PC-9 (cell line): Measurements from ENCODE around the gene QSER1. TPM values are rescaled to one million over a fixed set of nuclear protein-coding genes. Genes with fewer than 3 reads are reported as not detected.
A peak's percentile ranks its signal among the peaks of the same experiment; 100 is the strongest.
"Not testable (repeated sequence)": the region's sequence is repeated elsewhere in the genome, so short reads cannot be mapped to it uniquely, and the experiment has no call there.

Source experiments
- BruUV-seq: library from RNA; stranded (reverse); fragments of 400-500 nt; replicated peaks from 2 replicates; lab custom pipeline; 2021; lab: Mats Ljungman, UMichigan
- CTCF ChIA-PET: fragments of 300-600 bp; sonication (Branson Sonifier 250); formaldehyde crosslinking; loops from one replicate; lab custom pipeline; 2022; ENCODE audit warnings: antibody characterized with exemption; lab: Charles Lee
- POLR2A ChIA-PET: fragments of 300-600 bp; sonication (Branson Sonifier 250); formaldehyde crosslinking; loops from one replicate; lab custom pipeline; 2022; ENCODE audit warnings: antibody characterized with exemption; ENCODE audit not compliant: unreplicated experiment; lab: Charles Lee
- DNase-seq, 2 experiments: peaks; one replicate each; pipeline versions ENCODE4 v3.0.0 to v3.0.0-alpha.2; 2015 to 2022; ENCODE audit warnings: mixed read lengths in 1 of 2
- H2AFZ ChIP-seq: fragments of 200-600 bp; sonication (generic); 2 replicates; pipeline ENCODE4 v1.8.1; 2017; ENCODE audit warnings: antibody characterized with exemption
- H3F3A ChIP-seq: fragments of 200-600 bp; sonication (generic); 2 replicates; pipeline ENCODE4 v1.8.1; 2017; ENCODE audit warnings: antibody characterized with exemption, mild to moderate bottlenecking, low read depth; ENCODE audit not compliant: insufficient read depth
- H3K27ac ChIP-seq: fragments of 200-600 bp; sonication (generic); 2 replicates; pipeline ENCODE4 v1.6.1; 2016; ENCODE audit warnings: mixed run types
- H3K27me3 ChIP-seq: fragments of 200-600 bp; sonication (generic); 2 replicates; pipeline ENCODE4 v1.6.1; 2016; ENCODE audit warnings: low read depth, mixed run types; ENCODE audit not compliant: insufficient read depth
- H3K36me3 ChIP-seq: fragments of 200-600 bp; sonication (generic); 2 replicates; pipeline ENCODE4 v1.6.1; 2016; ENCODE audit warnings: low read depth, mixed run types
- H3K4me1 ChIP-seq: fragments of 200-600 bp; sonication (generic); replicated peaks from 2 replicates; pipeline ENCODE4 v1.6.1; 2016; ENCODE audit warnings: mixed run types; ENCODE audit not compliant: insufficient read depth
- H3K4me2 ChIP-seq: fragments of 200-600 bp; sonication (generic); 2 replicates; pipeline ENCODE4 v1.6.1; 2017; ENCODE audit warnings: mixed run types
- H3K4me3 ChIP-seq: fragments of 200-600 bp; sonication (generic); 2 replicates; pipeline ENCODE4 v1.6.1; 2016; ENCODE audit warnings: mixed run types
- H3K79me2 ChIP-seq: fragments of 200-600 bp; sonication (generic); 2 replicates; pipeline ENCODE4 v1.6.1; 2017; ENCODE audit warnings: low read depth, mixed run types
- H3K9me2 ChIP-seq: fragments of 200-600 bp; sonication (generic); 2 replicates; pipeline ENCODE4 v1.8.1; 2017; ENCODE audit warnings: mild to moderate bottlenecking; ENCODE audit not compliant: insufficient read depth
- H3K9me3 ChIP-seq: fragments of 200-600 bp; sonication (generic); 2 replicates; pipeline ENCODE4 v1.8.1; 2016; ENCODE audit warnings: low read depth; ENCODE audit not compliant: insufficient read depth
- H4K20me1 ChIP-seq: fragments of 200-600 bp; sonication (generic); 2 replicates; pipeline ENCODE4 v1.8.1; 2017; ENCODE audit not compliant: insufficient read depth
- CTCF ChIP-seq: fragments of 200-600 bp; sonication (generic); conservative IDR thresholded peaks from 2 replicates; pipeline ENCODE4 v1.6.1; 2017; ENCODE audit warnings: mixed run types, antibody characterized with exemption, mild to moderate bottlenecking, moderate library complexity
- EZH2 ChIP-seq: fragments of 200-600 bp; sonication (generic); IDR thresholded peaks from 2 replicates; pipeline ENCODE4 v1.8.0; 2017; ENCODE audit warnings: antibody characterized with exemption, low read depth
- intact Hi-C: fragments of 100-400 bp; cut with micrococcal nuclease; formaldehyde crosslinking; loops from one replicate; pipeline ENCODE4 v1.10.0; 2022; ENCODE audit not compliant: unreplicated experiment
- total RNA-seq: library from RNA; stranded (reverse); gene quantifications from 2 replicates; pipeline ENCODE4 v1.2.3, GENCODE V29; 2021

Gene QSER1
- total RNA-seq, 1 experiment from 2014 or later, result 60.2 TPM

- TF ChIP-seq CTCF (peak; percentile 71), EZH2 (no peak)
- Histone ChIP-seq H3K4me1 (peaks cover 10% of the 10 kb centered on the region; the same call in 1 of the 2 replicates), H3K36me3 (no peaks in the 10 kb centered on the region), H3K27me3 (no peaks in the 10 kb centered on the region), H2AFZ (no peak overlapping the region), H3K79me2 (no peaks in the 10 kb centered on the region), H4K20me1 (no peaks in the 10 kb centered on the region), H3K4me3 (no peak overlapping the region), H3K9me3 (no peaks in the 10 kb centered on the region), H3F3A (peaks cover 10% of the 10 kb centered on the region; the same call in 1 of the 2 replicates), H3K9me2 (no peaks in the 10 kb centered on the region), H3K27ac (no peak overlapping the region), H3K4me2 (no peak overlapping the region)
- ChIA-PET POLR2A (no interaction called here), CTCF (no interaction called here)
- no peak for DNase-seq
- BruUV-seq, result no TSS peak
- intact Hi-C loops, result no loop called here
These were observed 7.7 kb upstream of the QSER1 start for GRCh38 chr11:32884770-32885384.

DNA sequence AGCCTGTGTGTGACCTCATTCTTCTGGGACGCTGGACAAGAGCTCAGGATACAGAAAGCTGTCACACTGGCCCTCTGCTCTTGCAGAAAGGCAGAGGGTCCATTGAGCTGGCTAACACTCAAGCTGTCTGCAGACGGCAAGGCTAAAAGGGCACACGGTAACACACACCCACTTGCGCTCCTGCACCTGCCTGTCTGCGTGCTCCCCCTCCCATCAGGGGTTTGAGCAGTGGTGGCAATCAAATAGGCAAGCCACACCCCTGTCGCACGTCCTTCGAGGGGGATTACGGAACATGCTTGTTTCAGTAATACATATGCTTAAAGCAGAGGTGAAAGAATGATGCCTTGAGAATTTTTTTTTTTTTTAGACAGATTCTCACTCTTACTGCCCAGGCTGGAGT, 7.1 kb upstream of the QSER1 start:
- no TSS peak for BruUV-seq
- CTCF ChIA-PET, result no interaction called here

GRCh38 chr11:32886180-32886579, 6.4 kb upstream of the QSER1 start:
- no TSS peak for BruUV-seq
- Histone ChIP-seq H4K20me1 (no peaks in the 10 kb centered on the region), H3K36me3 (no peaks in the 10 kb centered on the region), H3K4me3 (no peak overlapping the region), H3K27ac (no peak overlapping the region), H3F3A (peaks cover 18% of the 10 kb centered on the region; the same call in 1 of the 2 replicates), H3K79me2 (0 out of 2 replicates have a peak, but pooled peaks cover 3% of the 10 kb centered on the region), H3K4me2 (no peak overlapping the region), H3K9me3 (no peaks in the 10 kb centered on the region), H3K4me1 (peaks cover 12% of the 10 kb centered on the region), H3K9me2 (no peaks in the 10 kb centered on the region), H3K27me3 (no peaks in the 10 kb centered on the region), H2AFZ (no peak overlapping the region)
- intact Hi-C loops, result no loop called here
- CTCF ChIA-PET, result no interaction called here
- POLR2A ChIA-PET, result no interaction called here
- no peak for TF ChIP-seq CTCF
- no peak for TF ChIP-seq EZH2
- no peak for DNase-seq

More for the DNA sequence above, 7.1 kb upstream of the QSER1 start:
- Histone ChIP-seq H3K9me3 (no peaks in the 10 kb centered on the region), H3K27me3 (no peaks in the 10 kb centered on the region), H3K79me2 (no peaks in the 10 kb centered on the region), H3K4me3 (no peak overlapping the region), H3K27ac (no peak overlapping the region), H2AFZ (no peak overlapping the region), H3K36me3 (no peaks in the 10 kb centered on the region), H3K4me2 (no peak overlapping the region), H3K9me2 (no peaks in the 10 kb centered on the region), H4K20me1 (no peaks in the 10 kb centered on the region), H3F3A (peaks cover 11% of the 10 kb centered on the region; the same call in 1 of the 2 replicates), H3K4me1 (peaks cover 10% of the 10 kb centered on the region; the same call in 1 of the 2 replicates)
- TF ChIP-seq CTCF, result no peak
- no peak for TF ChIP-seq EZH2
- POLR2A ChIA-PET, result no interaction called here
- intact Hi-C loops, result no loop called here
- no peak for DNase-seq

DNA sequence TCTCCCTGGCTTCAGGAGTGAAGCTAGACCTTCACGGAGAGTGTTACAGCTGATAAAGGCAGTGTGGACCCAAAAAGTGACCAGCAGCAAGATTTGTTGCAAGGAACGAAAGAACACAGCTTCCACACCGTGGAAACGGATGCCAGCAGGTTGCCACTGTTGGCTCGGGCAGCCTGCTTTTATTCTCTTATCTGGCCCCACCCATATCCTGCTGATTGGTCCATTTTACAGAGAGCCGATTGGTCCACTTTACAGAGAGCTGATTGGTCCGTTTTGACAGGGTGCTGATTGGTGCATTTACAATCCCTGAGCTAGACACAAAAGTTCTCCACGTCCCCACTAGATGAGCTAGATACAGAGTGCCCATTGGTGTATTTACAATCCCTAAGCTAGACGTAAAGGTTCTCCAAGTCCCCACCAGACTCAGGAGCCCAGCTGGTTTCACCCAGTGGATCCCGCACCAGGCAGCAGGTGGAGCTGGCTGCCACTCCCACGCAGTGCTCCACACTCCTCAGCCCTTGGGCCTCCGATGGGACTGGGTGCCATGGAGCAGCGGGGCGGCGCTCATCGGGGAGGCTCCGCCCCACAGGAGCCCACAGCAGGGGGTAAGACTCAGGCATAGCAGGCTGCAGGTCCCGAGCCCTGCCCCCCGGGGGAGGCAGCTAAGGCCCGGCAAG, 4.8 kb upstream of the QSER1 start:
- intact Hi-C loops, CTCF ChIA-PET: not testable (repeated sequence)

GRCh38 chr11:32888384-32888710, 4.3 kb upstream of the QSER1 start:
- Histone ChIP-seq H3K4me1 (peaks cover 20% of the 10 kb centered on the region), H3F3A (peaks cover 21% of the 10 kb centered on the region; the same call in 1 of the 2 replicates), H3K79me2 (peaks cover 13% of the 10 kb centered on the region), H3K4me2 (peak overlapping the region; percentile 25; the same call in 1 of the 2 replicates)
- H3K27me3 ChIP-seq, intact Hi-C loops, H3K36me3 ChIP-seq, DNase-seq, H4K20me1 ChIP-seq, H2AFZ ChIP-seq, H3K27ac ChIP-seq, CTCF ChIA-PET, H3K4me3 ChIP-seq, POLR2A ChIA-PET, H3K9me3 ChIP-seq, BruUV-seq, H3K9me2 ChIP-seq: not testable (repeated sequence)

More for the DNA sequence above, 4.8 kb upstream of the QSER1 start:
- H4K20me1 ChIP-seq, BruUV-seq, H3K36me3 ChIP-seq, H3K4me2 ChIP-seq, H3K9me3 ChIP-seq, H3K4me3 ChIP-seq, POLR2A ChIA-PET, H3K27me3 ChIP-seq, H3K27ac ChIP-seq, H2AFZ ChIP-seq, DNase-seq, H3K9me2 ChIP-seq: not testable (repeated sequence)
- H3K4me1 ChIP-seq, result peaks cover 20% of the 10 kb centered on the region
- H3K79me2 ChIP-seq, result 0 out of 2 replicates have a peak, but pooled peaks cover 11% of the 10 kb centered on the region
- H3F3A ChIP-seq, result peaks cover 21% of the 10 kb centered on the region; the same call in 1 of the 2 replicates
